Spleen (tissue), 11 donors: Measurements from ENCODE around the gene DNHD1. TPM values are rescaled to one million over a fixed set of nuclear protein-coding genes. Genes with fewer than 3 reads are reported as not detected.

Experiments used
- DNase-seq: peaks from one replicate; pipeline ENCODE4 v3.0.0-alpha.2; 2020
- H3K27ac ChIP-seq, 8 donors: fragments of 200-600 bp; sonication (generic) in 7 of 8; 1 replicate in 4 of 8; 2 replicates in 4 of 8; pipeline versions ENCODE4 v1.5.0 to v1.8.0; 2016 to 2021; ENCODE audit warnings: inconsistent platforms in 4 of 8, mild to moderate bottlenecking in 4 of 8, moderate library complexity in 1 of 8
- H3K27me3 ChIP-seq, 7 donors: fragments of 200-600 bp; sonication (generic) in 6 of 7; replicated peaks in 1 of 7; 1 replicate in 4 of 7; 2 replicates in 3 of 7; pipeline versions ENCODE4 v1.5.0 to v1.8.0; 2016 to 2021; ENCODE audit warnings: inconsistent platforms in 3 of 7, mild to moderate bottlenecking in 1 of 7
- H3K36me3 ChIP-seq, 6 donors: fragments of 200-600 bp; sonication (generic) in 5 of 6; 1 replicate in 4 of 6; 2 replicates in 2 of 6; pipeline versions ENCODE4 v1.5.0 to v1.8.0; 2016 to 2021; ENCODE audit warnings: inconsistent platforms in 2 of 6
- H3K4me1 ChIP-seq, 6 donors: fragments of 200-600 bp; sonication (generic) in 5 of 6; 1 replicate in 3 of 6; 2 replicates in 3 of 6; pipeline versions ENCODE4 v1.5.0 to v1.8.0; 2016 to 2021; ENCODE audit warnings: inconsistent platforms in 3 of 6
- H3K4me3 ChIP-seq, 8 donors: fragments of 200-600 bp; sonication (generic) in 7 of 8; 1 replicate in 4 of 8; 2 replicates in 4 of 8; pipeline versions ENCODE4 v1.5.0 to v1.8.0; 2016 to 2021; ENCODE audit warnings: inconsistent platforms in 4 of 8, mild to moderate bottlenecking in 4 of 8, moderate library complexity in 2 of 8
- H3K9me3 ChIP-seq, 8 donors: fragments of 200-600 bp; sonication (generic) in 7 of 8; 1 replicate in 4 of 8; 2 replicates in 4 of 8; pipeline versions ENCODE4 v1.5.0 to v1.8.0; 2016 to 2021; ENCODE audit warnings: inconsistent platforms in 4 of 8
- POLR2A ChIP-seq, 3 donors: fragments of 450-650 bp; IDR thresholded peaks; one replicate each; pipeline ENCODE4 v1.5.1; 2017; ENCODE audit warnings: antibody characterized with exemption in 3 of 3, mild to moderate bottlenecking in 1 of 3
- POLR2AphosphoS5 ChIP-seq, 3 donors: sonication (generic); formaldehyde crosslinking; IDR thresholded peaks; one replicate each; pipeline ENCODE4 v1.5.1; 2017; ENCODE audit warnings: antibody characterized with exemption in 3 of 3
- WGBS, 5 donors: extraction: QIAGEN DNeasy Blood & Tissue Kit in 3 of 5; methylation state at CpG; one replicate each; pipeline versions ENCODE4 v1.1.5 to v1.1.7; 2013 to 2018; 5-methylcytosine and 5-hydroxymethylcytosine counted together
- intact Hi-C: fragments of 100-400 bp; cut with DNase I; formaldehyde crosslinking; loops from one replicate; pipeline ENCODE4 v1.15.0; 2023; ENCODE audit warnings: low total_unique reads
- polyA plus RNA-seq, 3 donors: library from polyadenylated mRNA; stranded (reverse); fragments of 200-250 nt; gene quantifications; one replicate each; pipeline ENCODE4 v1.2.1, GENCODE V29; 2013
- total RNA-seq, 7 donors: library from RNA; depleted of rRNA in 3 of 7; stranded (reverse); fragments of >200 nt in 3 of 7; fragmentation: NEBNext Ultra II Directional in 4 of 7; extraction: Animal tissue kit (Norgen Biotek cat#: 25700) in 4 of 7; gene quantifications; one replicate each; pipeline versions ENCODE4 v1.1.0 to v1.2.1, GENCODE V29; 2016 to 2021
- TF ChIP-seq, protein P1 (sequence below), 11 experiments: fragments of 200-600 bp in 7 of 11; fragments of 450-650 bp in 4 of 11; sonication (generic) in 4 of 11; IDR thresholded peaks in 8 of 11; conservative IDR thresholded peaks in 3 of 11; 1 replicate in 7 of 11; 2 replicates in 4 of 11; pipeline versions ENCODE4 v1.4.0 to v1.8.0; 2016 to 2021; ENCODE audit warnings: antibody characterized with exemption in 11 of 11, inconsistent platforms in 4 of 11, mild to moderate bottlenecking in 1 of 11
- donor health status: healthy with polysubstance abuse.
- donor health status: DM: no; HTN: no; CAD: no; lungs with moderate emphysema.
- donor health status: DM: no; HTN: no; CAD: no.
- donor health status: Bipolar disorder and iron deficiency.
- donor health status: healthy.
- donor health status: DM: no; HTN: no; CAD: no.
- donor health status: DM: yes; HTN: yes; CAD: no.

Gene DNHD1
- total and polyA plus RNA-seq, 10 donors = 6.0 to 40.7 (median 25.8) TPM

DNA sequence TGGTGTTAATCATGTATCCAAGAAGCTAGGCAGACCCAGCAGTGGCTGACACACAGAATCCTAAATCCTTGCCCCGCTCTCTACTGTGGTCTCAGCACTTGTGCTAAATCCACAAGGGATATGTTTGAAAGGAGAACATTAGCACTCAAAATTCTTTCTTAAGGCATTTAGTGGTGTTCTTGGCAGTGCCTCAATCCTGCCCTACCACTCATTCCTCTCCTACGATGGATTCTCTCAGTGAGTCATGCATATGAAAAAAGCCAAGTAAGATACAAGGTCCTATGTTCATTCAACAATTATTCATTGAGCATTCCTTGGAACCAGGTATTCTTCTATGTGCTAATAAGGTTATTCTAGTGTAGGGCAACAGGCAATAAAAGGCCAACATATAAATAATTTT, 75.1 kb downstream of the DNHD1 start:
- TF ChIP-seq, protein P1, sequence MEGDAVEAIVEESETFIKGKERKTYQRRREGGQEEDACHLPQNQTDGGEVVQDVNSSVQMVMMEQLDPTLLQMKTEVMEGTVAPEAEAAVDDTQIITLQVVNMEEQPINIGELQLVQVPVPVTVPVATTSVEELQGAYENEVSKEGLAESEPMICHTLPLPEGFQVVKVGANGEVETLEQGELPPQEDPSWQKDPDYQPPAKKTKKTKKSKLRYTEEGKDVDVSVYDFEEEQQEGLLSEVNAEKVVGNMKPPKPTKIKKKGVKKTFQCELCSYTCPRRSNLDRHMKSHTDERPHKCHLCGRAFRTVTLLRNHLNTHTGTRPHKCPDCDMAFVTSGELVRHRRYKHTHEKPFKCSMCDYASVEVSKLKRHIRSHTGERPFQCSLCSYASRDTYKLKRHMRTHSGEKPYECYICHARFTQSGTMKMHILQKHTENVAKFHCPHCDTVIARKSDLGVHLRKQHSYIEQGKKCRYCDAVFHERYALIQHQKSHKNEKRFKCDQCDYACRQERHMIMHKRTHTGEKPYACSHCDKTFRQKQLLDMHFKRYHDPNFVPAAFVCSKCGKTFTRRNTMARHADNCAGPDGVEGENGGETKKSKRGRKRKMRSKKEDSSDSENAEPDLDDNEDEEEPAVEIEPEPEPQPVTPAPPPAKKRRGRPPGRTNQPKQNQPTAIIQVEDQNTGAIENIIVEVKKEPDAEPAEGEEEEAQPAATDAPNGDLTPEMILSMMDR (IDR thresholded peaks at IDR 0.05 in 8 of 11, conservative IDR thresholded peaks at IDR 0.05 in 3 of 11) = no peak
- TF ChIP-seq POLR2AphosphoS5 (IDR thresholded peaks at IDR 0.05) = no peak
- no peak for TF ChIP-seq POLR2A (IDR thresholded peaks at IDR 0.05)
- Histone ChIP-seq H3K9me3 (no peaks in the 10 kb centered on the region), H3K27ac (no peak overlapping the region), H3K4me3 (no peak overlapping the region), H3K27me3 (no peaks in the 10 kb centered on the region), H3K4me1 (peaks cover 5 to 25% (median 14%) of the 10 kb centered on the region in 6 donors), H3K36me3 (peaks cover 0 to 14% (median 0%) of the 10 kb centered on the region in 6 donors)
- intact Hi-C loops = no loop called here
- no peak for DNase-seq
- WGBS, 5 donors = 88 to 100% (median 89%) methylated on average over 2 of the region's 2 CpGs

DNA sequence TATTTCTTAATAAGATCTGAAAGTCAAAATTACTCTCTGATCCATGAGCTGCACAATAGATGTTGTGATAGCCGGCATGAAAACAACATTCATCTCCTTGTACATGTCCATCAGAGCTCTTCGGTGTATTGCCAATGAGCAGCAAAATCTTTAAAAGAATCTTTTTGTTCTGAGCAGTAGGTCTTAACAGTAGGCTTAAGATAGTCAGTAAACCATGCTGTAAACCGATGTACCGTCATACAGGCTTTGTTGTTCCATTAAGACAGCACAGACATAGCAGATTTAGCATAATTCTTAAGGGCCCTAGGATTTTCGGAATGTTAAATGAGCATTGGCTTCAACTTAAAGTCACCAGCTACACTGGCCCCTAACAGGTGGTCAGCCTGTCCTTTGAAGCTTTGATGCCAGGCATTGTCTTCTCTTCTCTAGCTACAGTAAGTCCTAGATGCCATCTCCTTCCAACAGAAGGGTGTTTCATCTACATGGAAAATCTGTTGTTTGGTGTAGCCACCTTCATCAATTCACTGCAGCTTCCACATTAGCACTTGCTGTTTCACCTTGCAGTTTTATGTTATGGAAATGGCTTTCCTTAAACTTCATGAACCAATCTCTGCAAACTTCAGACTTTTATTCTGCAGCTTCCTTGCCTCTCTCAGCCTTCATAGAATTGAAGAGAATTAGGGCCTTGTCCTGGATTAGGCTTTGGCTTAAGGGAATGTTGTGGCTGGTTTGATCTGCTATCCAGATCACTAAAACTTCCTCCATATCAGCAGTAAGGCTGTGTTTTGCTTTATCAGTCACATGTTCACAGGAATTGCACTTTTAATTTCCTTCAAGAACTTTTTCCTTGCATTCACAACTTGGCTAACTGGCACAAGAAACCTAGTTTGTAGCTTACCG, 78.0 kb downstream of the DNHD1 start:
- Histone ChIP-seq H3K4me1 (peaks cover 10 to 26% (median 13%) of the 10 kb centered on the region in 6 donors), H3K36me3 (peaks cover 0 to 13% (median 0%) of the 10 kb centered on the region in 6 donors), H3K9me3 (no peaks in the 10 kb centered on the region), H3K4me3 (no peak overlapping the region), H3K27ac (no peak overlapping the region), H3K27me3 (no peaks in the 10 kb centered on the region)
- intact Hi-C loops = no loop called here
- WGBS, 5 donors = 86 to 93% (median 90%) methylated on average over 6 of the region's 6 CpGs
- DNase-seq = no peak
- no peak for TF ChIP-seq POLR2A (IDR thresholded peaks at IDR 0.05)
- no peak for TF ChIP-seq POLR2AphosphoS5 (IDR thresholded peaks at IDR 0.05)
- TF ChIP-seq, protein P1 (IDR thresholded peaks at IDR 0.05 in 8 of 11, conservative IDR thresholded peaks at IDR 0.05 in 3 of 11) = no peak

GRCh38 chr11:6576471-6577373, 79.6 kb downstream of the DNHD1 start:
- Histone ChIP-seq H3K9me3 (peaks cover 0 to 2% (median 0%) of the 10 kb centered on the region in 8 donors), H3K4me3 (no peak overlapping the region), H3K27ac (peak overlapping the region in 6 of 8 donors; percentile 21 to 74 (median 52)), H3K27me3 (no peaks in the 10 kb centered on the region), H3K4me1 (peaks cover 10 to 22% (median 13%) of the 10 kb centered on the region in 6 donors), H3K36me3 (peaks cover 0 to 10% (median 0%) of the 10 kb centered on the region in 6 donors)
- intact Hi-C loops = no loop called here
- no peak for DNase-seq
- 20 to 37% (median 29%) methylated on average over 5 to 6 of the region's 6 CpGs for WGBS, 5 donors
- TF ChIP-seq, protein P1 (IDR thresholded peaks at IDR 0.05 in 8 of 11, conservative IDR thresholded peaks at IDR 0.05 in 3 of 11) = no peak
- TF ChIP-seq POLR2A (IDR thresholded peaks at IDR 0.05) (no peak), POLR2AphosphoS5 (IDR thresholded peaks at IDR 0.05) (peak in 1 of 3 donors; percentile 28)
